ENCODE measurements around the gene NSG1. TPM values are rescaled to one million over a fixed set of nuclear protein-coding genes. Genes with fewer than 3 reads are reported as not detected.
A peak's percentile ranks its signal among the peaks of the same experiment; 100 is the strongest.

The NSG1 gene
- total RNA-seq, 1 donor from 2014 or later, result not detected

DNA sequence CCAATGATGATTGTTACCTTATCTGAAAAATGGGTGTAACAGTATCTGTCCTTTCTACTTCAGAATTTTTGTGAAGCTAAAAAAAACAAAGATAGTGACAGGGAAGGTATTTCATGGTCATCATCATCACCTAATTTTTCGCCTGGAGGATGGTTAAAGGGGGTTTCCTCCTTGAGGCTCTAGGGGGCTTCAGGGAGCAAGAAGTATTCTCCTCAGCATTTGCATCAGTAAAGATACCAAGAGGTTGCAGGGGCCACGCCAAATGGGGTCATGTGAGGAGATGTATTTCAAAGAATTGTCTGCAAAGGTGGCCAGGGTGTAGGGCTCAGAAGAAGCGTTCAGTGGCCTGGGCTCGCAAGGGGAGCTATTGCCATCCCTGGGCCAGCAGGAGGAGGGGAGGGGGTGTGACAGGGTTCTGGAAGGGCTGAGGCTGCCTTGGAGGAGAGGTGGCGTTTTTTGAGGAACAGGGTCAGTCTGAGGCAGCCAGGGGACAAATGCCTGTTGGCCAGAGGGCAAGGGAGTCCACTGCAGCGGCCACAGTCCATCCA lies 7.3 kb upstream of the NSG1 start:
- H3K27me3 Mint-ChIP-seq (ENCODE audit: low read depth), result peaks cover 26% of the 10 kb centered on the region
- no peak overlapping the region for H3K27ac Mint-ChIP-seq
- no peaks in the 10 kb centered on the region for H3K4me1 Mint-ChIP-seq (ENCODE audit: low read depth)
- no peak overlapping the region for H3K4me3 Mint-ChIP-seq (ENCODE audit: low read depth)
- no peak for DNase-seq (ENCODE audit: low spot score)
- no peaks in the 10 kb centered on the region for H3K9me3 Mint-ChIP-seq
- H3K36me3 Mint-ChIP-seq (ENCODE audit: low read depth), result no peaks in the 10 kb centered on the region
- intact Hi-C loops (cut with micrococcal nuclease), result no loop called here

GRCh38 chr4:4383085-4383484 lies 3.8 kb upstream of the NSG1 start:
- no peaks in the 10 kb centered on the region for H3K36me3 Mint-ChIP-seq (ENCODE audit: low read depth)
- peaks cover 42% of the 10 kb centered on the region for H3K27me3 Mint-ChIP-seq (ENCODE audit: low read depth)
- no peak for DNase-seq (ENCODE audit: low spot score)
- intact Hi-C loops (cut with micrococcal nuclease), result no loop called here
- H3K4me1 Mint-ChIP-seq (ENCODE audit: low read depth), result peaks cover 1% of the 10 kb centered on the region
- H3K4me3 Mint-ChIP-seq (ENCODE audit: low read depth), result no peak overlapping the region
- H3K9me3 Mint-ChIP-seq, result no peaks in the 10 kb centered on the region
- no peak overlapping the region for H3K27ac Mint-ChIP-seq

- no peaks in the 10 kb centered on the region for H3K36me3 Mint-ChIP-seq (ENCODE audit: low read depth)
- H3K9me3 Mint-ChIP-seq, result no peaks in the 10 kb centered on the region
- H3K4me3 Mint-ChIP-seq (ENCODE audit: low read depth), result no peak overlapping the region
- peaks cover 54% of the 10 kb centered on the region for H3K27me3 Mint-ChIP-seq (ENCODE audit: low read depth)
- peaks cover 1% of the 10 kb centered on the region for H3K4me1 Mint-ChIP-seq (ENCODE audit: low read depth)
- DNase-seq (ENCODE audit: low spot score), result no peak
- H3K27ac Mint-ChIP-seq, result no peak overlapping the region
- intact Hi-C loops (cut with micrococcal nuclease), result no loop called here
These were observed 2.1 kb upstream of the NSG1 start for GRCh38 chr4:4384837-4385236.

DNA sequence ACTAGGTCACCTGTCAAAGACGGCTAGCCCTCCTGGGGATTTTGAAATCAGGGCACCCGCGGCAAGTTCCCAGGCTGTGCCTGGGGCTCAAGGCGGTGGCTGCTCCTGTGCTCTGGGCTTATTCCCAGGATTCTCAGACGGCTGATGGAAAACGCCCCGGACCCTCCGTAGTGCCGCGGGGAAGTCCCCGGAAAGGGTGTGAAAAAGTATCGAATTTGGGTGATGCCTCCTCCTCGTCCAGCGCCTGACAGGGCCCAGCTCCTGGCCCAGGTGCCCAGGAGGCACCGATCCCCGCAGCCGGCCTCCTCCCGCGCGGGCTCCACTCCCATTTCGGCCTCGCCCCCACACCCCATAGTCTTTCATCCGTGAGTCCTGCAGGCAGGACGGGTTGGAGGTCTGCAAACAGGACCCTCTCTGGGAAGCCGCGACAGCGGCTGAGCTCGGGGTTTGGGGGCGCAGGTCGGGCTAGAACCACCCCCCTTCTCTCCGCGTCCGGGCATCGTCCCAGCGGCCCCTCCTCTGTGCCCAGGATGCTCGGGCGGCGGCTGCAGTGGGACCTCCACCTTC lies 1.1 kb upstream of the NSG1 start:
- intact Hi-C loops (cut with micrococcal nuclease), result no loop called here
- no peak for DNase-seq (ENCODE audit: low spot score)
- Mint-ChIP-seq H3K4me1 (ENCODE audit: low read depth) (peaks cover 1% of the 10 kb centered on the region), H3K27me3 (ENCODE audit: low read depth) (peaks cover 54% of the 10 kb centered on the region), H3K27ac (no peak overlapping the region), H3K4me3 (ENCODE audit: low read depth) (peak overlapping the region; percentile 43), H3K36me3 (ENCODE audit: low read depth) (no peaks in the 10 kb centered on the region), H3K9me3 (no peaks in the 10 kb centered on the region)

- no peaks in the 10 kb centered on the region for H3K9me3 Mint-ChIP-seq
- no peak overlapping the region for H3K27ac Mint-ChIP-seq
- peaks cover 52% of the 10 kb centered on the region for H3K27me3 Mint-ChIP-seq (ENCODE audit: low read depth)
- H3K36me3 Mint-ChIP-seq (ENCODE audit: low read depth), result no peaks in the 10 kb centered on the region
- DNase-seq (ENCODE audit: low spot score), result no peak
- H3K4me3 Mint-ChIP-seq (ENCODE audit: low read depth), result peak overlapping the region; percentile 43
- intact Hi-C loops (cut with micrococcal nuclease), result no loop called here
- H3K4me1 Mint-ChIP-seq (ENCODE audit: low read depth), result peaks cover 1% of the 10 kb centered on the region
These were observed 586 bp upstream of the NSG1 start for GRCh38 chr4:4386296-4386735.

DNA sequence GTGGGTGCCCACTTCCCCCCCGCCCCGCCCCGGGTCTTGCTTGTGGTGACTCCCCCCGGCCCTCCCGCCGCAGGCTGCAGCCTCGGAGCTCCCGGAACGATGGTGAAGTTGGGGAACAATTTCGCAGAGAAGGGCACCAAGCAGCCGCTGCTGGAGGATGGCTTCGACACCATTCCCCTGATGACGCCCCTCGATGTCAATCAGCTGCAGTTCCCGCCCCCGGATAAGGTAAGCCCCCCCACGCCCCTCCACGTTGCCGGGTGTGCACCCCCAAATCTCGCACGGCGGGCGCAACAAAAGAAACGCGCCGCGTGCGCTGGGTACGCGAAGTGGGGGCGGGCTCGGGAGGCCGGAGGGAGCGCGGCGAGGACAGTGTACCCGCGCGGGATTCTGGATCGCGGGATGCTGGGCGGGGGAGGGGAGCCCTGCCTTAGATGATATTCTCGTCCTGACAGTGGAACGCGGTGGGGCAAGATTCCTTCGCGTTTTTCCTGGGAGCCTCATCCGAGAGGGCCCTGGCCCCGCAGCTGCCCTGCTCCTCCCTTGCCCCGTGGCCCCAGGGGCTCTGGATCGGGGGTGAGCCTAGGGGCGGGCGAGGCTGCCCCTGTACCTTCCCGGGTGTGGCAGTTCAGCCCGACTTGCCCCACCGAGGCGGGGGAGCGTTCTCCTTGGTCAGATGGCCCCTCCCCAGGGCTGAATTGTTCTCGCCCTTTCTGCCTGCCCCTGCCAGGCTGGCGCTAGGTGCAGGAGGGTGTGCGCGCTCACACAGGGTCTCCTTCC lies 819 bp downstream of the NSG1 start:
- intact Hi-C loops (cut with micrococcal nuclease), result no loop called here
- H3K27me3 Mint-ChIP-seq (ENCODE audit: low read depth), result peaks cover 44% of the 10 kb centered on the region
- no peak overlapping the region for H3K4me3 Mint-ChIP-seq (ENCODE audit: low read depth)
- DNase-seq (ENCODE audit: low spot score), result no peak
- no peaks in the 10 kb centered on the region for H3K9me3 Mint-ChIP-seq
- H3K36me3 Mint-ChIP-seq (ENCODE audit: low read depth), result no peaks in the 10 kb centered on the region
- H3K4me1 Mint-ChIP-seq (ENCODE audit: low read depth), result peaks cover 1% of the 10 kb centered on the region
- no peak overlapping the region for H3K27ac Mint-ChIP-seq

- Mint-ChIP-seq H3K4me3 (ENCODE audit: low read depth) (no peak overlapping the region), H3K4me1 (ENCODE audit: low read depth) (peaks cover 1% of the 10 kb centered on the region), H3K27me3 (ENCODE audit: low read depth) (peaks cover 38% of the 10 kb centered on the region), H3K36me3 (ENCODE audit: low read depth) (no peaks in the 10 kb centered on the region), H3K27ac (no peak overlapping the region), H3K9me3 (no peaks in the 10 kb centered on the region)
- DNase-seq (ENCODE audit: low spot score), result no peak
- intact Hi-C loops (cut with micrococcal nuclease), result no loop called here
These were observed 1.4 kb downstream of the NSG1 start for GRCh38 chr4:4388311-4388790.

GRCh38 chr4:4388836-4389575 lies 2.1 kb downstream of the NSG1 start:
- no peak overlapping the region for H3K4me3 Mint-ChIP-seq (ENCODE audit: low read depth)
- no peak for DNase-seq (ENCODE audit: low spot score)
- H3K9me3 Mint-ChIP-seq, result no peaks in the 10 kb centered on the region
- H3K36me3 Mint-ChIP-seq (ENCODE audit: low read depth), result no peaks in the 10 kb centered on the region
- H3K27ac Mint-ChIP-seq, result no peak overlapping the region
- intact Hi-C loops (cut with micrococcal nuclease), result no loop called here
- H3K4me1 Mint-ChIP-seq (ENCODE audit: low read depth), result peaks cover 1% of the 10 kb centered on the region
- H3K27me3 Mint-ChIP-seq (ENCODE audit: low read depth), result peaks cover 34% of the 10 kb centered on the region

GRCh38 chr4:4390046-4390445 lies 3.1 kb downstream of the NSG1 start:
- Mint-ChIP-seq H3K27me3 (ENCODE audit: low read depth) (peaks cover 24% of the 10 kb centered on the region), H3K27ac (no peak overlapping the region), H3K4me3 (ENCODE audit: low read depth) (no peak overlapping the region), H3K9me3 (no peaks in the 10 kb centered on the region), H3K36me3 (ENCODE audit: low read depth) (no peaks in the 10 kb centered on the region), H3K4me1 (ENCODE audit: low read depth) (peaks cover under 1% of the 10 kb centered on the region)
- no peak for DNase-seq (ENCODE audit: low spot score)
- intact Hi-C loops (cut with micrococcal nuclease), result no loop called here

DNA sequence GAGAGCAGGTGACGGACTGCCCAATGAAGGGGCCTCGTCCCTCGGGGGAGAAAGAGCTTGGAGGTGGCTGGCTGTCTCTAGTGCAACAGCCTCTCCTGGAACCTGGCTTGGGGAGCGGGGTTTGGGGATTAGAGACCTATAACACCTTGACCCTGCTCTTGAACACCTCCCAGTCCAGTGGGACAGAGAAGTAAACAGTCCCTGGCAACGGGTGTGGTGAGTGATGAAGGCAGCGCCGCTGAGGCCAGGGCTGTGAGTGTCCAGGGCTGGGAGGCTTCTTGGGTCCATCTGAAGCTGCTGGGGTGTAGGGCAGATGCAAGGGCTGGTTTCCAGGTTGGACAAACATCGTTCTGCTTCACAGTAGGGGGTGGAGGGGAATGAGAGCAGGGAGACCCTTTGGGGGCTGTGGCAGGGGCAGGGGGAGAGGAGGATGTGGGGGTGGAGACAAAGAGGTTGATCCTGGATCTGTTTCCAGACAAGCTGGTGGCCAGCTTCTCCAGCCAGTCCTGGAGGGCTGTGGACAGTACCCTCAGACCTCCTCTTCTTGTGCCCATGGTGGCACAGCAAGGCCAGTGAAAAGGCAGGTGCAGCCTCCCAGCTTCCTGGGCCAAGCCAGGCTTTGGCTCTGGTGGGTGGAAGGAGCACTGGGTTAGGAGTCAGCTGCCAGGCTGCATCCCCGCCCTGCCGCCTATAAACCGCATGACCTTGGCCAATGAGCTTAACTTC lies 3.8 kb downstream of the NSG1 start:
- intact Hi-C loops (cut with micrococcal nuclease), result no loop called here
- no peaks in the 10 kb centered on the region for H3K9me3 Mint-ChIP-seq
- H3K27me3 Mint-ChIP-seq (ENCODE audit: low read depth), result peaks cover 21% of the 10 kb centered on the region
- no peaks in the 10 kb centered on the region for H3K36me3 Mint-ChIP-seq (ENCODE audit: low read depth)
- no peak overlapping the region for H3K27ac Mint-ChIP-seq
- H3K4me1 Mint-ChIP-seq (ENCODE audit: low read depth), result no peaks in the 10 kb centered on the region
- H3K4me3 Mint-ChIP-seq (ENCODE audit: low read depth), result no peak overlapping the region
- DNase-seq (ENCODE audit: low spot score), result no peak

DNA sequence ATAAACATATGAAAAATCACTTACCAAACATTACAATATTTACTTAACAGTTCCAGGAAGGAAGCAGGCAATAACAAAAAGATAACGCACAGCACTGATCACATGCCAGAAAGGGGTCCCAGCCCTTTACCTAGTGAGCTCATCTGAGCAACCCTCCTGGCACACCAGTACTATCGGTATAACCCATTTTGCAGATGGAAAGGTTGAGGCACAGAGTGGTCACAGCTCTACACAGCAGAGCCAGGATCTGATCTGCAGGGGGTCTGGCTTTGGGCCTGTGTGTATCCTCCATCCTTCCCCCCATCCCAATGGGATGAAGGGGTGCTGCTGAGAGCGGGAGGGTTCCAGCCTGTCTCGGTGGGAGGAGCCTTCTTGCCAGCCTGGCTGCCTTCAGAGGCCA lies 5.0 kb downstream of the NSG1 start:
- no peak overlapping the region for H3K27ac Mint-ChIP-seq
- H3K36me3 Mint-ChIP-seq (ENCODE audit: low read depth), result no peaks in the 10 kb centered on the region
- H3K27me3 Mint-ChIP-seq (ENCODE audit: low read depth), result peaks cover 15% of the 10 kb centered on the region
- DNase-seq (ENCODE audit: low spot score), result no peak
- H3K4me3 Mint-ChIP-seq (ENCODE audit: low read depth), result no peak overlapping the region
- no peaks in the 10 kb centered on the region for H3K9me3 Mint-ChIP-seq
- no peaks in the 10 kb centered on the region for H3K4me1 Mint-ChIP-seq (ENCODE audit: low read depth)
- intact Hi-C loops (cut with micrococcal nuclease), result no loop called here

- intact Hi-C loops (cut with micrococcal nuclease), result no loop called here
- H3K36me3 Mint-ChIP-seq (ENCODE audit: low read depth), result no peaks in the 10 kb centered on the region
- no peaks in the 10 kb centered on the region for H3K9me3 Mint-ChIP-seq
- H3K27me3 Mint-ChIP-seq (ENCODE audit: low read depth), result peaks cover 14% of the 10 kb centered on the region
- DNase-seq (ENCODE audit: low spot score), result no peak
- H3K27ac Mint-ChIP-seq, result no peak overlapping the region
- no peak overlapping the region for H3K4me3 Mint-ChIP-seq (ENCODE audit: low read depth)
- H3K4me1 Mint-ChIP-seq (ENCODE audit: low read depth), result no peaks in the 10 kb centered on the region
These were observed 5.7 kb downstream of the NSG1 start for GRCh38 chr4:4392501-4393183.

Data from activated T-helper 2 cell treated with anti-CD3 and anti-CD28 coated beads, Interferon-gamma antibody, Interleukin-2, Interleukin-4, amounts not matched to agents 10 μg/mL and 5 μg/mL and 100 μg/mL, durations not matched to agents 14 hours and 24 hours and 36 hours (primary cell).